ENCODE data around the gene TAF7.
"Not testable (repeated sequence)": the region's sequence is repeated elsewhere in the genome, so short reads cannot be mapped to it uniquely, and the experiment has no call there.

TAF7 gene

DNA sequence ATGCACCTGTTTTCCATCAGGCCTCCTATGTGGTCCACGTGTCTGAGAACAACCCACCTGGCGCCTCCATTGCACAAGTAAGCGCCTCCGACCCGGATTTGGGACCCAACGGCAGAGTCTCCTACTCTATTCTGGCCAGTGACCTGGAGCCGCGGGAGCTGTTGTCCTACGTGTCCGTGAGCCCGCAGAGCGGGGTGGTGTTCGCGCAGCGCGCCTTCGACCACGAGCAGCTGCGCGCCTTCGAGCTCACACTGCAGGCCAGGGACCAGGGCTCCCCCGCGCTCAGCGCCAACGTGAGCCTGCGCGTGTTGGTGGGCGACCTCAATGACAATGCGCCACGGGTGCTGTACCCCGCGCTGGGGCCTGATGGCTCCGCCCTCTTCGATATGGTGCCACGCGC lies 31.0 kb upstream of the TAF7 start:
- no peak overlapping the region for H3K27ac ChIP-seq (ENCODE audit: low read length)
- peak overlapping the region in 1 of 2 donors; percentile 56 for H3K4me3 ChIP-seq (ENCODE audit: low read depth in 1 of 2, low read length in 2 of 2)
- H3K27me3 ChIP-seq (ENCODE audit: low read depth, low read length): no peaks in the 10 kb centered on the region
- H3K36me3 ChIP-seq (ENCODE audit: control insufficient read depth in 1 of 2, insufficient read depth in 2 of 2, low read length in 2 of 2): no peaks in the 10 kb centered on the region
- no peaks in the 10 kb centered on the region for H3K4me1 ChIP-seq (ENCODE audit: control insufficient read depth in 1 of 2, insufficient read depth in 2 of 2, low read length in 2 of 2)
- peaks cover 53 to 81% of the 10 kb centered on the region in 2 donors for H3K9me3 ChIP-seq (ENCODE audit: control insufficient read depth in 1 of 2, low read length in 2 of 2)

DNA sequence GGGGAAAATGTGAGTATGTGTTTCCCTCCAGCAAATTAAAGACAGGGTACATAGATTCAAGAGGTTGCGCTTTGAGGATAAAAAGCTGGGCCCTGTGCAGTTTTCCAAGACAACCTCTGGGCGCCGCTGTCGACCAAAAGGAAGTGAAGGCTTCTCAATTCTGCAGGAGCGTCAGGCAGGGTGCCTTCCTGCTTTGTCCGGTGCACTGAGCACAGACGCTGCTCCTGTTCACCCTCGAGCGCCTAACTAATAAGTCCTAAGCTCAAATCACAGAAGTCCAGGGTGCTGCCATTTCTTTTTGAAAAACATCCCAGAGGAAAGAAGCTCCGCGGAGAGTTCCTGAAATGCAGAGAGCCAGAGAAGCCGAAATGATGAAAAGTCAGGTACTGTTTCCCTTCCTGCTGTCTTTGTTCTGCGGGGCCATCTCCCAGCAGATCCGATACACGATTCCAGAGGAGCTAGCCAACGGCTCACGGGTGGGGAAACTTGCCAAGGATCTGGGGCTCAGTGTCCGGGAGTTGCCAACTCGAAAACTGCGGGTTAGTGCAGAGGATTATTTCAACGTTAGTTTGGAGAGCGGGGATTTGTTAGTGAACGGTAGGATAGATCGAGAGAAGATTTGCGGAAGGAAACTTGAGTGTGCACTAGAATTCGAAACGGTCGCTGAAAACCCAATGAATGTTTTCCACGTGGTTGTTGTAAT lies 29.5 kb upstream of the TAF7 start, which contains the start of gene PCDHGB1:
Gene PCDHGB1 (plus strand): TSS at position 183 of the 703 bp plus-strand sequence. CDS start 162 bp downstream, at position 345.
- H3K36me3 ChIP-seq (ENCODE audit: control insufficient read depth in 1 of 2, insufficient read depth in 2 of 2, low read length in 2 of 2): no peaks in the 10 kb centered on the region
- peaks cover 42 to 78% of the 10 kb centered on the region in 2 donors for H3K9me3 ChIP-seq (ENCODE audit: control insufficient read depth in 1 of 2, low read length in 2 of 2)
- no peaks in the 10 kb centered on the region for H3K27me3 ChIP-seq (ENCODE audit: low read depth, low read length)
- no peak within 1 kb of the TSS for H3K27ac ChIP-seq (ENCODE audit: low read length)
- peak within 1 kb of the TSS; percentile 33 to 56 for H3K4me3 ChIP-seq (ENCODE audit: low read depth in 1 of 2, low read length in 2 of 2)
- no peaks in the 10 kb centered on the region for H3K4me1 ChIP-seq (ENCODE audit: control insufficient read depth in 1 of 2, insufficient read depth in 2 of 2, low read length in 2 of 2)

- not testable (repeated sequence) for H3K27ac ChIP-seq (ENCODE audit: low read length); H3K36me3 ChIP-seq (ENCODE audit: control insufficient read depth in 1 of 2, insufficient read depth in 2 of 2, low read length in 2 of 2); H3K27me3 ChIP-seq (ENCODE audit: low read depth, low read length); H3K4me1 ChIP-seq (ENCODE audit: control insufficient read depth in 1 of 2, insufficient read depth in 2 of 2, low read length in 2 of 2)
- H3K4me3 ChIP-seq (ENCODE audit: low read depth in 1 of 2, low read length in 2 of 2): peak overlapping the region in 1 of 2 donors; percentile 43
- H3K9me3 ChIP-seq (ENCODE audit: control insufficient read depth in 1 of 2, low read length in 2 of 2): peaks cover 58 to 83% of the 10 kb centered on the region in 2 donors
These were observed 25.4 kb upstream of the TAF7 start for GRCh38 chr5:141346017-141346416.

GRCh38 chr5:141345327-141345726 lies 24.7 kb upstream of the TAF7 start:
- no peaks in the 10 kb centered on the region for H3K27me3 ChIP-seq (ENCODE audit: low read depth, low read length)
- H3K4me3 ChIP-seq (ENCODE audit: low read depth in 1 of 2, low read length in 2 of 2): peak overlapping the region in 1 of 2 donors; percentile 57
- H3K4me1 ChIP-seq (ENCODE audit: control insufficient read depth in 1 of 2, insufficient read depth in 2 of 2, low read length in 2 of 2): no peaks in the 10 kb centered on the region
- no peaks in the 10 kb centered on the region for H3K36me3 ChIP-seq (ENCODE audit: control insufficient read depth in 1 of 2, insufficient read depth in 2 of 2, low read length in 2 of 2)
- H3K27ac ChIP-seq (ENCODE audit: low read length): no peak overlapping the region
- H3K9me3 ChIP-seq (ENCODE audit: control insufficient read depth in 1 of 2, low read length in 2 of 2): peaks cover 53 to 83% of the 10 kb centered on the region in 2 donors

GRCh38 chr5:141343953-141344463 lies 23.4 kb upstream of the TAF7 start:
- peaks cover 61 to 88% of the 10 kb centered on the region in 2 donors for H3K9me3 ChIP-seq (ENCODE audit: control insufficient read depth in 1 of 2, low read length in 2 of 2)
- H3K4me1 ChIP-seq (ENCODE audit: control insufficient read depth in 1 of 2, insufficient read depth in 2 of 2, low read length in 2 of 2): no peaks in the 10 kb centered on the region
- H3K36me3 ChIP-seq (ENCODE audit: control insufficient read depth in 1 of 2, insufficient read depth in 2 of 2, low read length in 2 of 2): peaks cover 0 to 4% of the 10 kb centered on the region in 2 donors
- H3K27me3 ChIP-seq (ENCODE audit: low read depth, low read length): no peaks in the 10 kb centered on the region
- no peak overlapping the region for H3K27ac ChIP-seq (ENCODE audit: low read length)
- H3K4me3 ChIP-seq (ENCODE audit: low read depth in 1 of 2, low read length in 2 of 2): peak overlapping the region; percentile 30 to 57

- peak within 1 kb of the TSS; percentile 30 to 57 for H3K4me3 ChIP-seq (ENCODE audit: low read depth in 1 of 2, low read length in 2 of 2)
These were observed 22.8 kb upstream of the TAF7 start, which contains the start of gene PCDHGA3 for GRCh38 chr5:141343242-141343952. Gene PCDHGA3, plus strand, starts transcription at chr5:141343829. Its CDS starts 205 bp downstream, at chr5:141344034.

DNA sequence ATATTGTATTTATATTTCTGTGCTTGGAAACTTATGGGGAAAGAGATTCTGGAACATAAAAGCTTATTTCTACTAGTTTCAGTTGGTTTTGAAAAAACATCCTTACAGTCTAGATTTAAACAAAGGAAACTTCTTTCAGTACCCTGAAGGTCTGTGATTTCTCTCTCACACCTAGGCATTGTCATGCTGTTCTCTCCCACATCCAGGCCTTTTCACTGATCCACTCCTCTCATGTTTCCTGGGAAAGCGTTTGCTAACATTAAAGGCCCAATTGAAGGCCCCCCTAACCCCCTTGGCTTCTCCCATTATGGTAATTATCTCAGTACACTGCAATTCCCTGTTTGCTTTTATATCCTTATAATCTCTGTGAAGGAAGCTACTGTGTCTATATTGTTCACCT lies 22.2 kb upstream of the TAF7 start:
- Histone ChIP-seq H3K4me1 (ENCODE audit: control insufficient read depth in 1 of 2, insufficient read depth in 2 of 2, low read length in 2 of 2) (no peaks in the 10 kb centered on the region), H3K4me3 (ENCODE audit: low read depth in 1 of 2, low read length in 2 of 2) (peak overlapping the region; percentile 8 to 23), H3K9me3 (ENCODE audit: control insufficient read depth in 1 of 2, low read length in 2 of 2) (peaks cover 50 to 88% of the 10 kb centered on the region in 2 donors), H3K27ac (ENCODE audit: low read length) (no peak overlapping the region), H3K36me3 (ENCODE audit: control insufficient read depth in 1 of 2, insufficient read depth in 2 of 2, low read length in 2 of 2) (peaks cover 0 to 4% of the 10 kb centered on the region in 2 donors), H3K27me3 (ENCODE audit: low read depth, low read length) (no peaks in the 10 kb centered on the region)

More at GRCh38 chr5:141343242-141343952, 22.8 kb upstream of the TAF7 start, which contains the start of gene PCDHGA3:
- H3K27ac ChIP-seq (ENCODE audit: low read length): no peak within 1 kb of the TSS
- H3K36me3 ChIP-seq (ENCODE audit: control insufficient read depth in 1 of 2, insufficient read depth in 2 of 2, low read length in 2 of 2): peaks cover 0 to 4% of the 10 kb centered on the region in 2 donors
- H3K4me1 ChIP-seq (ENCODE audit: control insufficient read depth in 1 of 2, insufficient read depth in 2 of 2, low read length in 2 of 2): no peaks in the 10 kb centered on the region
- peaks cover 56 to 88% of the 10 kb centered on the region in 2 donors for H3K9me3 ChIP-seq (ENCODE audit: control insufficient read depth in 1 of 2, low read length in 2 of 2)
- no peaks in the 10 kb centered on the region for H3K27me3 ChIP-seq (ENCODE audit: low read depth, low read length)

DNA sequence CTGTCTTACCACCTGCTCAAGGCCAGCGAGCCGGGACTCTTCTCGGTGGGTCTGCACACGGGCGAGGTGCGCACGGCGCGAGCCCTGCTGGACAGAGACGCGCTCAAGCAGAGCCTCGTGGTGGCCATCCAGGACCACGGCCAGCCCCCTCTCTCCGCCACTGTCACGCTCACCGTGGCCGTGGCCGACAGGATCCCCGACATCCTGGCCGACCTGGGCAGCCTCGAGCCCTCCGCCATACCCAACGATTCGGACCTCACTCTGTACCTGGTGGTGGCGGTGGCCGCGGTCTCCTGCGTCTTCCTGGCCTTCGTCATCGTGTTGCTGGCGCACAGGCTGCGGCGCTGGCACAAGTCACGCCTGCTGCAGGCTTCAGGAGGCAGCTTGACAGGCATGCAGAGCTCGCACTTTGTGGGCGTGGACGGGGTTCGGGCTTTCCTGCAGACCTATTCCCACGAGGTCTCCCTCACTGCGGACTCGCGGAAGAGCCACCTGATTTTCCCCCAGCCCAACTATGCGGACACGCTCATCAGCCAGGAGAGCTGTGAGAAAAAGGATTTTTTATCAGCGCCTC lies 20.3 kb upstream of the TAF7 start:
- not testable (repeated sequence) for H3K4me1 ChIP-seq (ENCODE audit: control insufficient read depth in 1 of 2, insufficient read depth in 2 of 2, low read length in 2 of 2); H3K27ac ChIP-seq (ENCODE audit: low read length); H3K36me3 ChIP-seq (ENCODE audit: control insufficient read depth in 1 of 2, insufficient read depth in 2 of 2, low read length in 2 of 2); H3K27me3 ChIP-seq (ENCODE audit: low read depth, low read length)
- peak overlapping the region in 1 of 2 donors; percentile 63 for H3K4me3 ChIP-seq (ENCODE audit: low read depth in 1 of 2, low read length in 2 of 2)
- peaks cover 49 to 84% of the 10 kb centered on the region in 2 donors for H3K9me3 ChIP-seq (ENCODE audit: control insufficient read depth in 1 of 2, low read length in 2 of 2)

DNA sequence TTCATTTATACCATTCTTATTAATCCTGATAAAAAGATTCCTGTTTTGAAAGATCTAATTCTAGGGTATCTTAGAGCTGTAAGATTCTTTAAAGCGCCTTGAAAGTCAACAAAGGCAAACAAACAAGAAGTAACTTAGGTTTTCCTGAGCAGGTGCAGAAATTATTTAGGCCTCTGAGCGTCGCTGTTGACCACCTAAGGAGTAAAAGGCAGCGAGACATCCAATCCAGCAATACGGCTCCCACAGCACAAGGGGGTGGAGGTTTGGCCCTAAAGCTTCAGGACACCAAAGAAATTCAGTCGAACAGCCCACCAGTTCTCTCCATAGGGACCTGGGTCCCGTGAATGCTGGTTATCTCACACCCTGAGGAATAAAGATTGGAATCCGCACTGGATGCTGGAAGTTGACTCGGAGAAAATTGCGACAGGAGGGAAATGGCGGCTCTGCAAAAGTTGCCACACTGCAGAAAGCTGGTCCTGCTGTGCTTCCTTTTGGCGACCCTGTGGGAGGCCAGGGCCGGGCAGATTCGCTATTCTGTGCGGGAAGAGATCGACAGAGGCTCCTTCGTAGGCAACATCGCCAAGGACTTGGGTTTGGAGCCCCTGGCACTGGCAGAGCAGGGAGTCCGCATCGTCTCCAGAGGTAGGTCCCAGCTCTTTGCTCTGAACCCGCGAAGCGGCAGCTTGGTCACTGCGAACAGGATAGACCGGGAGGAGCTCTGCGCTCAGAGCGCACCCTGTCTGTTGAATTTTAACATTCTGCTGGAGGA lies 18.1 kb upstream of the TAF7 start, which contains the start of gene PCDHGA2:
Gene PCDHGA2 (plus strand): TSS at position 223 of the 769 bp plus-strand sequence.
- Histone ChIP-seq H3K27me3 (ENCODE audit: low read depth, low read length) (no peaks in the 10 kb centered on the region), H3K9me3 (ENCODE audit: control insufficient read depth in 1 of 2, low read length in 2 of 2) (peaks cover 44 to 74% of the 10 kb centered on the region in 2 donors), H3K27ac (ENCODE audit: low read length) (no peak within 1 kb of the TSS)

GRCh38 chr5:141332571-141332970 lies 12.0 kb upstream of the TAF7 start:
- Histone ChIP-seq H3K4me3 (ENCODE audit: low read depth in 1 of 2, low read length in 2 of 2) (peak overlapping the region in 1 of 2 donors; percentile 54), H3K9me3 (ENCODE audit: control insufficient read depth in 1 of 2, low read length in 2 of 2) (peaks cover 40 to 75% of the 10 kb centered on the region in 2 donors)
- not testable (repeated sequence) for H3K27me3 ChIP-seq (ENCODE audit: low read depth, low read length); H3K4me1 ChIP-seq (ENCODE audit: control insufficient read depth in 1 of 2, insufficient read depth in 2 of 2, low read length in 2 of 2); H3K36me3 ChIP-seq (ENCODE audit: control insufficient read depth in 1 of 2, insufficient read depth in 2 of 2, low read length in 2 of 2); H3K27ac ChIP-seq (ENCODE audit: low read length)

More for the DNA sequence above, 18.1 kb upstream of the TAF7 start, which contains the start of gene PCDHGA2:
- H3K4me1 ChIP-seq (ENCODE audit: control insufficient read depth in 1 of 2, insufficient read depth in 2 of 2, low read length in 2 of 2): no peaks in the 10 kb centered on the region
- H3K4me3 ChIP-seq (ENCODE audit: low read depth in 1 of 2, low read length in 2 of 2): peak within 1 kb of the TSS; percentile 31 to 63
- peaks cover 0 to 4% of the 10 kb centered on the region in 2 donors for H3K36me3 ChIP-seq (ENCODE audit: control insufficient read depth in 1 of 2, insufficient read depth in 2 of 2, low read length in 2 of 2)
